ENCODE results near the gene TADA2A.

Gene TADA2A

DNA sequence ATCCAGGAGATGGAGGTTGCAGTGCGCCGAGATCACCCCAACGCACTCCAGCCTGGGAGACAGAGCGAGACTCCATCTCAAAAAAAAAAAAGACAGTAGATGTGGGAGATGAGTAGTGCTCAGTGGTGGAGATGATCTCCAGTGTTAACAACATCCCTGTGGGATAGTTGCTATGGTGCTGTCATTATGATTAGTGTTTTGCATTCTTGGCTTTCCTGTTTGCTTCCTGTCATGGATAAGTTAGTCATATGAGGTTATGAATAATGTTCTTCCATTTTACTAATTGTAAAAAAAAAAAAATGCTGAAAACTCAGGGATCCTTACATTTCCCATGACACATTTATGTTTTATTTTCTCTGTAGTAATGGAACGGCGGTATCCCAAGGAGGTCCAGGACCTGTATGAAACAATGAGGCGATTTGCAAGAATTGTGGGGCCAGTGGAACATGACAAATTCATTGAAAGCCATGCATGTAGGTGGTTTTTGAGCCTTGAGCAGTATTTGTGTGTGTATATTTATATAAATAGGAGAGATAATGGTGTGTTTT, 58.5 kb downstream of the TADA2A start:
- DNase-seq, result no peak

DNA sequence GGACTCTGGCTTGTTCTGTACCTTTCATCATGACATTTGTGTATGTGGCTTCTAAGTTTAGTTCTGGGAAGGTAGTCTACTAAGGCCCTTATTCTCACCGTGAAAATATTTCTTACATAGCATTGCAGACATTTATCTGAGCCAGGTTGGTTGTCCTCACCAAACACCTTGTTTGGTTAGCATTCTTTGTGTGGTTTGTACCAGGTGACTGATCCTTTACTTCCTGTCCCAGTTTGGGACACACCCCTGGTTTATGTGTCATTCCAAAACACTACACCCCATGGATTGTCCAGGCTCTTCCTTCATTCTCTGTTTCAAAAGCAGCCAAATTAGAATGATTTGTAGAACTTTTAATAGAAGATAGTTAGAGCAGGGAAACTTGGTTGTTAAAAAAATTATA, 59.8 kb downstream of the TADA2A start:
- DNase-seq, result no peak

DNA sequence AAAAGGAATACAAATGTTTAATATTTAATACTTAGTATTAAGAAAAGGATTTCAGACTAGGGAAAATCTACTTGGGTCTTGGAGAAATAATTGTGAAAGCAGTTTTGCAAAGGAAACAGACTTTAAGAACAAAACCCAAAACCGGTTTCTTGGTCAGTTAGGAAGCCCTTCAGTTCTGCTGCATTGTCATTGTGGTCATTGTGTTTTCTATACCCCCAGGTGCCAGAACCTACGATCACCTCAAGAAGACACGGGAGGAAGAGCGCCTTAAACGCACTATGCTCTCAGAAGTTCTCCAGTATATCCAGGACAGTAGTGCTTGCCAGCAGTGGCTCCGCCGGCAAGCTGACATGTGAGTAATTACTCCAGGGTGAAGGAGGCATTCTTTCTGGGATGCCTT, 63.5 kb downstream of the TADA2A start:
- DNase-seq, result no peak

DNA sequence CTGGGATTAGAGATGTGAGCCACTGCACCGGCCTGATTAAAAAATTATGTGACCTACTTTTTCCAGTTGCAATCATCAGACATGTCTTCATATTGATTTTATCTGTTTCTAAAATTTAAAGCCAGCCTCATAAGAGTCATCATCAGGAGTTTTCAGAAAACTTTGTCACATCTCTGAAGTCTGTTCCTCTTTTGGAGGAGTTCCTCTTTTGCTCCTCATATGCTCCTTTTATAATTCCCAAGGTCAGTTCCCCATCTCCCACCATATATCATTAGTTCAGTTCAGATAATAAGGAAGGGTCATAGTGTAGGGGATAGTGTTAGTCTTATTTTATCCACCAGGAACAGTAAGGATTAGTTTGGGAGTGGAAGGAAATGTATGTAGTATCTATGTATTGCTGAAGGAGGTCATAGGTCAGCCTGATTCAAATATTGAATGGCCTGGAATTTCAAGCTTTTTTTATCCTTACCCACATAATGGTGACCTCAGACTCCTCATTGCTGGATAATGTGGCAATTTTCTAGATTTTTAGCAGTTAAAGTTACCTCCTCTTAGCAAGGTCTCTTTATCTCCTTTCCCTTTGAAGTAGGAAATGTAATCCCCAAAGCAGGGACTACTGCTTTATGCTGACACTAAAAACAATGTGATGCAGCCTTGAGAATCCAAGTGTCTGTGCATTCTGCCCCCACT, 69.2 kb downstream of the TADA2A start:
- no peak for DNase-seq

DNA sequence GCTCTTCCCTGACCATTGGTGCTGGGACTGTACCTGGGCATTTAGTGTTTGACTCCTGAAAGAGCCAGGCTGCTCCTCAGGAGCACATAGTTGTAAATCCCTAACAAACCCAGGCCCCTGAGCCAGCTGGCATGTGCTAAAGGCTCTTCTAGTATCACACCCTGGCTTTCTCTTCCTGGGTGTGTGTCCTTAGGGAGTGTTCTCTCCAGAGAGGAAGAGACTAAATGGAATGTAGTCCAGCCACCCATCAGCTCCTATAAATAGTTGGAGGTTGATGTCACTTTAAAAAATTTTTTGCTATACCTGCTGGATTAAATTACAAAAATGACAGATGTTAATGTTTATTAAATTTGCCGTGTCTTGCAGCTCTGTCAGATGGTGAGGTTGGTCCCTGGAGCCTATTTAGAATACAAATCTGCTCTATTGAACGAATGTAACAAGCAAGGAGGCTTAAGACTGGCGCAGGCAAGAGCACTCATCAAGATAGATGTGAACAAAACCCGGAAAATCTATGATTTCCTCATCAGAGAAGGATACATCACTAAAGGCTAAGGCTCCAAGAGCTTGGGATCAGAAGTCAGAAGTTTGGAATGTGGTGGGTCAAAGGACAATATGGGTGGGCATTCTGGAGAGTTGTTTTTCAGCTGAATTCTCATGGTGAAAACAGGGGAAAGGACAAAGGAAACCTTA, 69.9 kb downstream of the TADA2A start:
- DNase-seq, result no peak

DNA sequence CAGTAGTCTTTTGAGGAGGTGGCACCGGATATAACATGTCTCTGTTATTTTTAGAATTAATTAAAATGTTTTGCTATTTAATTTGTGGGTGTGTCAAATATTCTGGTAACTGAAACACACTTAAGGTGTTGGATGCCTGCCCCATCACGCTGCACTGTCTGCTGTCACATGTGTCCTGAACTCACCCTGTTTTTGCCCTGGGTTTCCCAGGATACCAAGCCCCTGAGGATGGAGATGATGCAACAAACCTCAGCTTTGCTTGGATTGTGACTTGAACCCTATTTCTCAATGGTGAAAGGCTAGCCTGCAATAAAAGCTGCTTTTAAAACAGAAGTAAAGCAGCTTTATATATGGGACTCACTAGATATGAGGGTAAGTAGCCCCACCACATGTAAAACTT, 71.5 kb downstream of the TADA2A start:
- no peak for DNase-seq

DNA sequence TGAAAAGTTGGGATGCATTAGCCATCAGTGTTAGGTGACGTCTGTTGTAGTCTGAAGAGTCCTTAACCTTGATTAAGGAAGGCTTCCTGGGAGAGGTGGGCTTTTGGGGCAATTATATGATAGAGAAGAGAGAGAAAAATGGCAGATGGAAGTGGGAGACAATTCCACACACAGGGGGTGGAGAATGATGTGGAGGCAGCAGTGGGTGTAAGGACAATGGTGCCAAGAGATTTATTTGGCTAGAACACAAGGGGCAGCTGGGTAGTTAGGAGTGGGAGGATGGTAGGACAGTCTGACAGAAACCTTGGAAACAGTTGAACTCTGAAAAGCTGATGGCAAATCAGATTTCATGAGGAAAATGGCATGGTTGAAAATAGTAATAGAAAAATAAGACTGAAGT, 72.3 kb downstream of the TADA2A start:
- no peak for DNase-seq

DNA sequence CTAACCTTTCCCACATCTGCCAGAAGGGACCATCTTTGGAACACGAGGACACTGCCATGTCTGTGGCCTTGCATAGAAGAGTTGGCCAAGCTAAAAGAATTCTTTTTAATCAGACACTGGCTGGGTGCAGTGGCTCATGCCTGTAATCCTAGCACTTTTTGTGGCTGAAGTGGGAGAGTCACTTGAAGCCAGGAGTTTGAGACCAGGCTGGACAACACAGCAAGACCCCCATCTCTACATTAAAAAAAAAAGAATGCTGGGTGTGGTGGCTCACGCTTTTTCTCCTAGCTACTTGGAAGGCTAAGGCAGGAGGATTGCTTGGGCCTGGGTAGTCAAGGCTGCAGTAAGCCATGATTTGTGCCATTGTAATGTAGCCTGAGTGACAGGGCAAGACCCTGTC, 73.7 kb downstream of the TADA2A start:
- no peak for DNase-seq

DNA sequence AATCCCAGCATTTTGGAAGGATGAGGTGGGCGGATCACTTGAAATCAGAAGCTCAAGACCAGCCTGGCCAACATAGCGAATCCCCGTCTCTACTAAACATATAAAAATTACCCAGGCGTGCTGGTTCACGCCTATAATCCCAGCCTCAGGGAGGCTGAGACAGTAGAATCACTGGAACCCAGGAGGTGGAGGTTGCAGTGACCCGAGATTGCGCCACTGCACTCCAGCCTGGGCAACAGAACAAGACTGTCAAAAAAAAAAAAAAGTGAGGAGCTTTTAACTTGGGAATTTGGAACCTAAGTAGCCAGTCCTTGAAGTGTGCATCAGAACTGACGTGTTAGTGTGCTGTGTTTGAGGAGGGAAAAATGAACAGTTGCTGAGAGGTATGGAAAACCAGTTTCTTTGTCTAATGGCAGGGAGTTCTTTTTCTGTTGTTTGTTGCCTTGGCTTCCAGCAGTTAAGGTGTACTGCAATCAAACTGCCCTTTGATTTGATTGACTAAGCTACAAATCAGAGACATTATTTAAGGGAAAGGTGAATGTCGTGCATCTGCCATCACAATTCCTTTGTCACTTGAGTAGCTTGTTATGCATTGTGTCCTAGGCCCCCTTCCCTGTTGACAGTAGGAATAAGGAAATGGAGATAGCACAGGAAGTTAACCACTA, 74.4 kb downstream of the TADA2A start:
- DNase-seq, result no peak

DNA sequence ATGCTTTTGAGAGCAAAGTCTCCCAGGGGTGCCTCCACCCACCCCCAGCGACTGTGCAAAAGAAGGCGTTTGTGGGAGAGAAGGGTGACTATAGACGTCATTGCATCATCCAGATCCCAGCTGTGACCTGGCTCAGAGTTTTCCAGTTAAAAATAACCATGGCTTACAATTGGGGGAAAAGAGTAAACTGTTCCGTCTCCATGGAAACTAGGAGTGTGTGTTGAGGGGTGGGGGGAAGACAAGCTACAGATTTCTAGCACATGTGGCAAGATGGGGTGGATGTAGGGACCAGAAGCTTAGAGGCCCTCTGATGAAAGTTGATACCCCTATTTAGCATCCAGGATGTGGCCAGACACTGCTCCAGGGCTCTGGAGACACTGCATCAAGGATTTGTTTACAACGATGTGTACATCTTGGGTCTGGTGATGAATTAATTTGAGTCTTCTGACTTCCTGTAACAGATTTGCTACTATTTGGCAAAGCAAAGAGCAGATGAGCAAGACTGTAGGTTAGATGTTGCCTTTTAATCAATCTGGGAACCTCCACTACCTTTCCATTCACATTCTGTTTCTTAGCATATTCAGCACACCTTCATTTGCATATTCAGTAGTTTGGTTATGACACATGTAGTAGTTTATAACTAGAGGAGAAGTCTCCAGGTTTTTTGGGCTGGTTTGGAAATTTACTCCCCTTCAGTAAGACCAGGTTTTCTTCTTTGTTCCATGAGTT, 76.8 kb downstream of the TADA2A start:
- DNase-seq, result no peak

DNA sequence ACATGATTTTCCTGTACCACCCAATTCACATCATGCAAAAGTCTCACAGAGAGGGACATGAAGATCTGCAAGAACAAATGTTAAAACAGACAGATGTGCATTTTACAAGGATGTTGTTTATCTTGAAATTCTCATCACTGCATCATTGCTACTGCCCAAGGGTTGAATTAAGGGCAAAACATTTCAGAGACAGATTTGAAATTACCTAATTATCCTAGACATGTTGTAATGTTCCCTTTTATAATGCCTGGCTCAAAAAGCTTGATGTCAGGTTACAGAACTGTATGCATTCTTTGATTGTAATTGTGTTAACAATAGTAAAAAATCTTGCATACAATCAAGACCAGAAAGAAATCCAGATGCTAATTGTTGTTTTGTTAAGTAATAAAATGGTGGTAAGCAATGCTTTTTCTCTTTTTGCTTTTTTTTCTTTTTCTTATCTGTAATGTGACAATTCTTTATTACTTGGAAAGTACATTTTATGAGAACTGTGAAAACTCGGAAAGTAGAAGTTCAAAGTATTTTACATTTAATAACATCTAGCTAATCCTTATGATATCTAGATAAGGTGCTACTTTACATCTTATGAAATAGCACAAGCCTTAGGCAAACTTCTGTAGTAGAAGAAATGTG, 79.4 kb downstream of the TADA2A start:
- DNase-seq, result no peak

DNA sequence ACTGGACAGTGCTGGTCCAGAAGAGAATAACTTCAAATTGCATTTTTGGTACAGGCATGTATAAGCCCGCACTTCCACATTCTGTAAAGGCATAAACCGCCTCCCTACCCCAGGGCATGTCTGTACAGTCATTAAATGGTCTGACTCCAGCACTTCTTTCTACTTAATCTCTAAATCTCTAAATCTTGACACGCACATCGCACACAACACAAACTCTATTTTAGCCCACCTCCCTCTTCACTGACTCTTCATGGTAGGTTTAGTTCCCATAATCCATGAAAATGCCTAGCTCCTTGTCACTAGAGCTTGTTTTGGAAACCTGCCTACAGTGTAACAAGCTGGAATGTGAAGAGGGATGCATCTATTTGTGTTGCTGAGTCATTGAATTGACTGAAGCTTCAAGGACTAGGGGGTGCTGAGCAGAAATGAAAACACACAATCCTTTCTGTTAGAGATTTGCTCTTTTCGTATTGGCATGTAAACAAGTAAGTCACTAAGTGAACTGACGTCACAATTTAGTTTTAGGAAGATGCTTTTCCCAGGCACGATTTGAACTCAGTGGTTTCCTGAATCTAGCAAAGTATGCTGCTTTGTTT, 81.4 kb downstream of the TADA2A start:
- DNase-seq, result no peak

DNA sequence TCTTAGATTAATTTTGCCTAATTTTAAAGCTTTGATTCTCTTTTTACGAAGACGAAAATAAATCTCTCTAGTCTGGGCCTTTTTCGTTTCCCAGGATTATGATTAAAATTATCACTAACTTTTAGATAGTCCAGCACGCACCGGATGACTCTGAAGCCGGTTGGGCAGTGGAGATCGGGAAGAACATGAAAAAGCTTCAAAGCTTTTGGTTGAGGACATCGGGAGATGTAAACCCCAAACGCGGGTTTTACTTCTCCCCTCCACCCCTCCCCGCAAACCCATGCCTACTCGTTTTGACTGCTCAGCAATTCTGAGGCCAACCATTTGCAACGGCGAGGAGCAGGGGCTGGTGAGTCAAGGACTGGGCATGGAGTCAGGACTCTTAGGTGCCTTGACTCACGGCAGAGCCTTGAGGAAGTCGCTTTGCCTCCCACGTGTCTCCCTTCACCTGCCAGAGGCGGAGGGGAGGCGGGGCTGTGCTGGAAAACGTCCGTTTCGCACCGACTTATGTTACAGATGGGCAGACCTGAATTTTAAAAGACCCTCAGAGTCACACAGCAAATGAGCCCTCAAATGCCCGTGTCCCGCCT, 82.0 kb downstream of the TADA2A start:
- DNase-seq, result peak; percentile 26

DNA sequence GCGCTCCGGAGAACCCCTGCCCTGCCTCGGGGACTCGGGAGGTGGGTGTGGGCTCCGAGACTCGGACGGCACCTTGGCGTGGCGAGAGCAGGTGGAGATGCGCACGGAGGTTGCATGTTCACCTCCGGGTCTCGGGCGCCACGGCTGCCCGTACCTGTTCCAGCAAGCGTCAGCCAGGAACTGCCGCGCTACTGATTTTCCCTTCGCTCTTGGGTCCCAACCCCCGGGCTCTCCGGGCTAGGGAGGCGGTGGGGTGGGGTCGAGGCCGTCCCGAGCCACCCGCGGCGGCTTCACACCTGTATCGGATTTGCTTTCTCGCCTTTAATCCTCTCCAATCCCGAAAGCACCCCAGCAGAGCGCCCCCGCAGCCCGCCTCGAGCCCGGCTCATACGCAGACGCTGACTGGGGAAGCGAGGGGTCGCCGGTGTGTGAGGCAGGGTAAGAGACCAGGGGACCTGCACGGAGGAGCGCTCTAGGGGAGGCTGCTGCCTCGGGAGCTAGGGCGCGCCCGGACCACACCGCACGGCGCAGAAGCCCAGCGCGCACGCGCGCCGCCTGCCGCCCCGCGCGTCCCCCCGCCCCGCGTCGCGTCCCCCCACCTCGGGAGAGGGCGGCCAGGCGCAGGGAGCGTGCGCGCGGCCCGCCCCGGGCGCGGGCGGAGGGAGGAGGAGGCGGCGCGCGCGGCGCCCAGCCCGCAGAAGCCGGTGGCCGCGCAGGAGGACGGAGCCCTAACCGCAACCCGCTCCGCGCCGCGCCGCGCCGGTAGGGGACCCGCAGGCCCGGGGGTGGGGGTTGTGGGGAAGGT, 82.7 kb downstream of the TADA2A start, which contains the start of gene DUSP14:
Gene DUSP14, plus strand, starts transcription at position 695 of the 805 bp plus-strand sequence. CDS start 22,382 bp downstream, outside the sequence.
- DNase-seq, result peak; percentile 55

DNA sequence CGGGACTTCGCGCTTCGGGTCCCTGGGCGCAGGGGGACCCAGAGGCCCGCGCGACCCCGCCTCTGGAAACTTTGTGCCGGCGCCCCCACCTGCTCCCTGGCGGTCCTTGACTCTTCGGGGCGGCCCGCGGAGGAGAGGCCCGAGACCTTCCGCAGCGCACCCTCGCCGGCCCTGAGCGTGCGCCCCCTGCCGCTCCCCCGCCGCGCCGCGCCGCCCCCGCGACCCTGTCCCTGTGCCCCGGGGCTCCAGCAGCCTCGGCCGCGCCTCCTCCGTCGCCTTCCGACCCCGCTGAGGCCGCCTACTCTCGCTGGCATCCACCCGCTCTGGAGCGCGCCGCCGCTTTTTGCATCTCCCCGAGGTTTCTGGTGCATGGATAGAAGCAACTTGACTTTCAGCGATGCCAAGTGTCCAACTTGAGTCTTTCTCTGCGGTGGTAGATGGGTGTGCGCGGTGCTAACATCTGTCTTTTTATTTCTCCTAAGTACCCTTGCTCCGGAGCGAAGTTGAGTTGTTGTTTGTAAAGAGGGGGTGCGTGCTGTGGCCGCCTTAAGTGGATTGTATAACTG, 83.4 kb downstream of the TADA2A start:
- DNase-seq, result peak; percentile 27

DNA sequence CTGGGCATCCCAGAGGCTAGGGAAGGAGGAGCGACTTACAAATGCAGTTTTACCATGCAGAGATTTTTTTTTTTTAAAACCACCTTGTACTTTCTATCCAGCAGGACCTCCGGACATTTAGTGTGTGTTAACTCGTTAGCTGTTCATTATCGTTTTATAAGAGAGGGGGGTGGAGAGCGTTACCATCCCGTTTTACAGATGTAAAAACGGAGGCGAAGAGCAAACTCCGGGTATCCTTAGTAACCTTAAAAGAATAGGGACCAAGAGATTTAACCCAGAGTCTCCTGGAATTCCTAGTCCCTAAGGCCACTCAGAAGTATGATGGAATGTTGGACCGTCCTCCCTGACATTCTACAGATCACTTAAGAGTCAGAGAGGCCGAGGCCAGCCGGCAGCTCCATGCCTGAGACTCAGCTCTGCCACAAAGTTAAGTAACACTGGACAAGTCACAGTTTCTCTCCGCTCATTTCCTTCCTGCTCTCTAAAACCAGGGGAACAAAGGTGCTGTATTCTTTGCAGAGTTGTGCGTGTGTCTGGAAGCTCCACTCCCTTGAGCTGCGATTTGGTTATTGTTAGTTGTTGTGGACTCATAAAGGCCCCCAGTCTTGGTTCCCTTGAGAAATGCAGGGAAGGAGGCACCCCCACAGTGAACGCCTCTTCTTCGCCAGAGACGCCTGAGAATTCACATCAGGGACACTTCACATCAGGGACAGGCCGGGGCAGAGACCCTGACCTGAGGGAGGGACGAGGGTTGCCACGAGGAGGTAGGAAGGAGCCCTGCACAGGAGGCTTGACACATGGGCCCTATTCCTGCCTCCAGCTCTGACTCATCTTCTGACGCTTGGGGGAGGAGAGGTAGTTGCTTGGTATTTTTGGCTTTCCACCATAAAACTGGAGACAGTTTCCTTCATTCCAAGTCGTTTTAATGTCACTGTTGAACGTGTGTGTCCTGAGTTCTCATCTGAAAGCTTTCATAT, 84.2 kb downstream of the TADA2A start:
- DNase-seq, result no peak

DNA sequence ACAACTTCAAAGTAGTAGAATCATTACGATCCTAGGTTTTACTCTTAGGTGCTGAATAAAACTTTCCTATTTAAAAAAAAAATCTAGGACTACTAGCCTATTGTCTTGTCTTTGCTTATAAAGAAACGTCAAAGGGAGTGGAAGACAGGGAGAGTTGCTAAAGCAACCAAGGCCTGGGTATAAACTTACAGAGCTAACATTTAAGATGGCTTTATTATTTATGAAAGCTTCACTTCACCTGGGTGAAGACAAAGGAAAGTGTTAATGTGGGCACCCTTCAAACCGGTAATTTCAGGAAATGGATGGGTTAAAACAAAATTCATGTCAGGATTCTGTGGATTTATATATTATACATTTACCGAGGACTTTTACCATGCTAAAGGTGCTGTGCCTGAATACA, 85.5 kb downstream of the TADA2A start:
- DNase-seq, result no peak

DNA sequence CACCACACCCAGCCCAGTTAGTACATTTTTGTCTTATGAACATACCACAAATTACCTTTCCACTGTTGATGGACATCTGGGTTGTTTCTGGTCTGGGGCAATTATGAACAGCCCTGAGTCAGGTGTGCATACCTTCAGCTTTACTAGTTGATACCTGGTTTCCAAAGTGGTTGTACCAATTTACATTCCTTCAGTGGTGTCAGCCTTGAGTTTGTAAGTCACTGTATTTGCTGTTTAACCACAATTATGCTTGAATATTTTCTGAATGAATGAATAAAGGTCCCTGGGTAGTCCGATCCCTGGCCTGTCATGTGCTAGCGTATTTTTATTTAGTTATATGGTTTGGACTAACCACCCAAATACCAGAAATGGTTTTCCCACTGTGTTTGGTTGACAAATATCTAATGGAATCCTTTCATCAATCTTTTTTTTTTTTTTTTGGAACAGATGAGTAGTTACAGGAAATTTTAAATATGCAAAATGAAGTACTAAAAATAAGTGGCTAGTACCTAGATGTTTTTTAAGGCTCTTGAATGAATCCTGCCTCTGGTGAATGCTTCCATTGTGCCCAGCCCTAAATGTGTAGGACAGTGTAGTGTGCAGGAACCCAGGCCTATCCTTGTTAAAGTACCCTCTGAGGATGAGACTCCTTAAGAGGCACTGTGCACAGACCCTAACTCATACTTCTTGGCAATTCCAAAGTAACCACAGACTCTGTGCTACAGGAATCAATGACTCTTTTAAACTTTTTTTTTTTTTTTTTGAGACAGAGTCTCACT, 86.8 kb downstream of the TADA2A start:
- no peak for DNase-seq
